HG03039 (cell line): ENCODE measurements around the gene NCF2.

ENCODE experiments used
- ATAC-seq: cut with Tn5 transposase; IDR thresholded peaks from one replicate; pipeline ENCODE4 v1.9.1; 2021; ENCODE audit warnings: mild to moderate bottlenecking, moderate library complexity; ENCODE audit not compliant: unreplicated experiment

The NCF2 gene

DNA sequence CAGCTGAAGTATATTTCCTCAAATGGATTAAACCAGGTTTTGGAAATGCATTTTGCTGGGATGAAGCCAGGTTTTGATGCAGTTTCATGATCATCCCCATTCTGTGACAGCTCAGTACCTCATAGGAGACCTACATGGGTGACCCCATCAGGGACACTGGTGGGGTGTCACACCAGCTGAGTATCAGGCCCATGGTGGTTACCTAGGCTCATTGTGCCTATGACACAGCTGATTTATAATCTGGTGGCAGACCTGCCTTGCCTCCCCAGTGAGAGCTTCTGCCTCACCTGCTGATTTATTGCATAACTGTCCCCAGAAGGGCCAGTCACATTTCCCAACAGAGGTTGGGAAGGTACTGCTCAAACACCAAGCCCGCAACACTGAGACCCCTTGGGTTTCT, 3.8 kb downstream of the NCF2 start:
- ATAC-seq = no peak

DNA sequence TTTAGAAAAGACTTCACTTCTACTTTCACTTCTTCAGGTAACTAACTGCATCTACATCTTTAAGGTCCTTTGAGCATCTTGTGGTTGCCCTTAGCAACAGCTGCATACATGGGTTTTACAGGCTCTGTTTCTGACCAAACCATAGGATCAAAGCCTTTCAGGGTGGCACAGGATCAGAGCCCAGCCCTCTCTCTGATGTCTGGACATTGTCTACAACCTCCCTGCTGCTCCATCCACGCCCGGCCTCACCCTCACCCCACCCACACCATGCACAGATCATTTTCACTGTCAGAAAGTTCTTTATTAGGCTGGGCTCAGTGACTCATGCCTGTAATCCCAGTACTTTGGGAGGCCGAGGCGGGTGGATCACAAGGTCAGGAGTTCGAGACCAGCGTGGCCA, 5.2 kb downstream of the NCF2 start:
- no peak for ATAC-seq

DNA sequence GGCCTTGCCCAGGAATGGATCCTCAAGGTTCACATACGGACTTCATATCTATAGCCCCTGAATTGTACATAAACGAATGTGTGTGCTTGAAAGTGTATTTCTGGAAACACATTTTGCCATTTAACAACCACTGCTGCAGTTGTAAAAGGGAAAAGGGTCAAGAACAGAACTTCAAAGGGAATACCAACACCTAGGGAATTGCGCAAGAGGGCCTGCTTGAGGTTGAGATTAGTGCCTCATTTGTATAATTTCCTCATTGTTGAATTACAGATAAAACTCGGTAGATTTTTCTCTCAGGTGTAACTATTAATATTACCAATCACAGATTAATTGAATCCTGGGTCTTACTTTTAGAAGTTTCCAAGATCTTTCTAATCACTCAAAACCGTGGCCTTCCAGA, 6.1 kb downstream of the NCF2 start:
- no peak for ATAC-seq

DNA sequence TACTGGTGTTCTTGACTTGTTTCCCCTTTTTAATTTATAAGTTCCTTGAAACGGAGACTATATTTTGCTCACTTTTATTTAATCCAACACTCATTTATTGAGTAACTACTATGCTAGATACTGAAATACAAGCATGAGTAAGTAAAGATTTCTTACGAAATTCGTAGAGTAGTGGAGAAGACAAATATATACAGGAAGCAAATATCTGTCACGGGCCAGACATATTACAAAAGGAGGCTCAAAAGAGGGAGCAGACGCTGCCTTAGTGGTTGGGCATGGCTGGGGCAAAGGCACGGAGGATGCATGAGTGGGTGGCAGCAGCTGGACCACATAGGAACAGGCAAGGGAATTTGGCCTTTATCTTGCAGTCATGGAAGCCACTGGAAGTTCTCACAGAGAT, 6.8 kb downstream of the NCF2 start:
- no peak for ATAC-seq

DNA sequence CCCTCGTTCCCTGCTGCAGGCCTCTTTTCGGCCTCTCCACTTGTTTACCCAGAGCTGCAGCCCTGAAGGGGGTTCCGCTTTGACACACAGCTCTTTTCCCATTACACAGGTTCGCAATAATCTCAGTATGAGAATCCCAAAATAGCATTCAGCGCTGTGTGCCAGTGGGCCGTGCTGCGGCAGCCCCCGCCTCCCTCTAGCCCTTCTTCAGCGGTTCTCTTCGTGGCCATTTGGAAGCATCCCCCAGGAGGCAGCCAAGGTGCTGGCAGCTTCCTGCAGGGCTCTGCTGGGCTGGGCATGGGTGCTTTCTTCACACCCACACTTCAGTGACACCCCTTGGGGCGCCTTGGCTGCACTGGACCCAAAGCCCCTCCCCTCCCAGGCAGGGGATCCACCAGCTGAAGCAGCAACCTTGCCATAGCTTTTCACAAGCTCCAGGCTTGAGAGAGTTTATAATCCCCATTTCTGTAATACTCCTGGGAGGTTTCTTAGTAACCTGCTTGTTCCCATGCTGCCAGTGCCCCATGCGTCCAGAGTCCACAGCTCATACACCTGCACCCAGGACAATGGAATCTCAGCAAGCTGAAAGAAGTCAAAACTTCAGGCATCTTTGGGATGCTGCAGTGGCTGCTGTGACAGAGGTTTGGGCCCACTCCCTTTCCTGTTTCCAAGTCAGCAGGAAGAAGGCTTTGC, 8.1 kb downstream of the NCF2 start:
- ATAC-seq = no peak

DNA sequence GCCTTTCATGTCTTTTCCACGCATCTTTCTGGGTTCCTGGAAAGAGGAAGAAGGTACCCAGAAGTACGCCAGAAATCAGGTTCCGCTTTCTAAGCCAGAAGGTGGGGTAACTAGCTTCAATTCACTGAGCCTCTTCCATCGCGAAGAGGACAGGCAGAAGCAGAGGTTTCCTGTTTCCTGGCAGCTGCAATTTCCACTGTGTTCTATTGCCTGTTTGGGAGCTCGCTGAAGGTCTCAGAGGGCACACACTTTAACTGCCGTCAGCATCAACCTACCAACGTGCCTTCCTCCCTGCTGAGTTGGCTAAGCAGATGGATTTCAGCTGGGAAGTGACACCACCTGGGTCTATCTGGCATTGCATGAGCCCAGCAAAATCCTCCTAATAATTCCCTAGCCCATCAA, 10.0 kb downstream of the NCF2 start:
- no peak for ATAC-seq

DNA sequence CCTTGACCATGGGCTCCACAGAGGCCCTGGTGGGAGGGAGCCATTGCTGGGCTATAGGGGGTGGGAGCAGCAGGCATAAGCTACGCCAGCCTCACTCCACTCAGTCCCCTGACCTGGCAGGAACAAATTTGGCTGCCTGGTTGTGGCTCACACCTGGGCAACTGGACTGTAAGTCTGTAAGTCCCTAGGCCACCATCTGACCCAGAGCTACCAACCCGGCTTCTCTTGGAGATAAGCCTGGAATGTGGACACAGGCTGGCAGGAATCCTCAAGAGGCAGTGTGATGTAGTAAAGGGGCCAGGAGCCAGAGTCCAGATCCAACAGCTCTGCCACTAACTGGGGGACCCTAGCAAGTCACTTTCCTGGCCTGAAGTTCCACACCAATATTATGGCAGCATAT, 11.4 kb downstream of the NCF2 start:
- ATAC-seq = no peak

DNA sequence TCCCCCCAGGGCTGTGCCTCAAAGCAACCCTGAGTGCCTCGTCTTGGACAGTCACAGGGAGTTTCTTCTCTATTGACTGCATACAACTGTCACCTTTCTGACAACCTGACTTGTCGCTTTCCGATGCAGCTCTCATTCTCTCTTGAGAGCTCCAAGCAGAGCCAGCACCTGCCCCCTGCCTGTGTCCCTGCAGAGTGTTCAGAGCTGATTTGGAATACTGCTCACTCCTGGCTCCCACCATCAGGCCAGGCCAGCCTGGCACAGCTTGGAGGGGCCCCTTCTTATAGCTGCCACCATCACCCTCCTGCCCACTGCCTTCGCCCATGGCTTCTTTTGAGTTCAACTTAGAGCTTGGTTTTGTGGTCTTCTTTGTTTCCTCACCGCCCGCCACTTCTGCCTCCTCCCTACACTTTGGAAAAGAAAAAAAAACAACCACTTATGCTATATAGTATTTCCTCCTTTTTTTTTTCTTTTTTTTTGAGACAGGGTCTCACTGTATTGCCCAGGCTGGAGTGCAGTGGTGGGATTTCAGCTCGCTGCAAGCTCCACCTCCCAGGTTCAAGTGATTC, 12.3 kb downstream of the NCF2 start:
- ATAC-seq = no peak

DNA sequence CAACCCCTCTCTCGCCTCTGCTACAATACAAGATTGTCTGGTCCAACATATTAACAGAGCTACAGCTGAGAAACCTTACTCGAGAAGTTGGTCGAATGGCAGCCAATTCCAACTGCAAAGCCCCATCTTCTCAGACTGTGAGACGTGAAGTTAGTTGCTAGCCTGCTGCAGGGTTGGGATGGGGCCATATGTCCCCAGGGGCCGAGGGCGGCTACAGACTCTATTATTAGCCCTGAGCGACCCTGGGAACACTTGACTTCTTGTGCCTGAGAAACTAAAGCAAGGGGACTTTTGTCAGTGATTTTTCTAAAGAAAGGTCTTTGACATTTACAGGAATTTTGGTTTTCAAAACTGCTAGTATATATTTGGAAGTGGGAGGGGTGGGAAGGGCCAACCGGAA, 13.7 kb downstream of the NCF2 start:
- ATAC-seq = no peak

DNA sequence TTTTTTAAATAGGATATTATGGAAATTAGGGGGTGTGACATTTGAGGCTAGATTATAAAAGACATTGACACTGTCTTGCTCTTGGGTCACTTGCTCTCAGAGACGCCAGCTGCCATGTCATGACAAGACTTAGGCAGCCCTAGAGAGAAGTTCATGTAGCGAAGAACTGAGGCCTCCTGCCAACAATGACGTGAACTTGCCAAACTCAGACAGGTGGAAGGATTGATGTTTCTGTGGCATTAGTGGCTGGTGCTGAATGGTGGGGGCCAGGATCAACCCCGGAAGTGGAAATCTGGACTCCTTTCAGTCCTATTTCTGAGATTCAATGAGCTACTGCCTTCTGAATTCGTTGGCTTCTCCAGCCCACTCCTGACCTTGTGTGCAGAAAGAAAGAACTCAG, 14.7 kb downstream of the NCF2 start:
- ATAC-seq = no peak

DNA sequence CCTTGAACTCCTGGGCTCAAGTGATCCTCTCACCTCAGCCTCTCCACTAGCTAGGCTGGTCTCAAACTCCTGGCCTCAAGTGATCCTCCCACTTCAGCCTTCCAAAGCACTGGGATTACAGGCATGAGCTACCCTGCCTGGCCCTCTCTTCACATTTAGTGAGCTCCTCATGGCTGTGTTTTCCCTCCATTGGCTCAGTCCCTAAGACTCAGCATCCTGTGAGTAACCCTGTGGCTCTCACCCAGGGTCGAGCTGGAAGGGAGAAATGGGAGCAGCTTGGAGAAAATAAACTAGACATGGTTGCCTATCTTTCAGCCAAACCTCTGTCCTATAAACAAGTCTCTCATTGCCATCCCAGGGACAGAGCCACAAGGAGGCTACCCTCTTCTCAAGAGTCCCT, 17.5 kb downstream of the NCF2 start:
- no peak for ATAC-seq

DNA sequence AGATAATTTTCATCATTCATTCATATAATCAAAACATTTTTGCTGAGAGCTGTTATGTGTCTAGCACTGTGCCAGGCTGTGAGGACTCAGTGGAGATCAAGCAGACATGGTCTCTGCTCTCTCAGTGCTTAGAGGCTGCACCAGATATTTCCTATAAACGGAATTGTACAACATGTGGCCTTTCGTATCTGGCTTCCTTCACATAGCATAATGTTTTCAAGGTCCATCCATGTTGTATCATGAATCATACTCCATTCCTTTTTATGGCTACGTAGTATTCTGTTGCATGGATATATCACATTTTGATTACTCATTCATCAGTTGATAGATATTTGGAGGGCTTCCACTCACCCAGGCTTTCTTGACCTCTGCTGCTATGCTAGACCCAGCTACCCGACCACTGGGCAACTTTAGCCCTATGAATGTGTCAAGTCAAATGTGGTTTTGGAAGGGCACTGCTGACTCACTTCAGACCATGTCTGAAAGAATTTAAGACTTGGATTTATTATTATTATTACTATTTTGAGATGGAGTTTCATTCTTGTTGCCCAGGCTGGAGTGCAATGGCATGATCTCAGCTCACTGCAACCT, 18.5 kb downstream of the NCF2 start:
- no peak for ATAC-seq

DNA sequence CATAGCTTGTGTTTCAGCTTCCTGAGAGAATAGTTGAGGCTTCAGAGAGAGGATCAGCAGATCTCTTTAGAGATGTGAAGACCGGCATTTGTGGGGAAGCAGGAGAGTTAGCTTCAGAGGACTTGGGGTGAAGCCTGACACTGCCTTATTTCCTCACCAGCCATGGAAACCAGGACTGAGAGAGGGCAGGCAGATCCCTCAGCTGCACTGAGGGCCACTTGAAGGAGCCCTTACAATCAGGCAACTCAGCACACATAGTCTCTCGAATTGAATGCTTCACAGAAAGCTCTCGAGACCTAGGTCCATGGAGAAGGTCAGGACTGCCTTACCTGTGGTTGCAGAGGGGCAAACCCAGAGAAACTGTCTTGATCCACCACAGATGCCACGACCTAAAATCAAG, 19.8 kb downstream of the NCF2 start:
- no peak for ATAC-seq

DNA sequence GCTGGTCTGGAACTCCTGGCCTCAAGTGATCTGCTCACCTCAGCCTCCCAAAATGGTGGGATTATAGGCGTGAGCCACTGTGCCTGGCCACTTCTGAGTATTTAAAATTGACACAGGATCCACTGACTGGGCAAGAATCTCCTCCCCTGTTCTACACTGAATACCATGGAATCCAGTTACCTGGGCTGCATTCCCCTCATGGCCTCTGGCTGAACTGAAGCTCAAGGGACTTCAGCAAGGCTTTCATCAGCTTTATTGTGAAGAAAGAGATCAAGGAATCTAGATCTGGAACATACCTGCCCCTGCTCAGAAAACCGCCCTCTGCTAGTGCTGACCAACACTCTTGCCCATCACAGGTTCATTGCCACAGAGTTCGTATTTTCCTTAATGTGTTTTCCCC, 20.5 kb downstream of the NCF2 start:
- ATAC-seq = no peak

DNA sequence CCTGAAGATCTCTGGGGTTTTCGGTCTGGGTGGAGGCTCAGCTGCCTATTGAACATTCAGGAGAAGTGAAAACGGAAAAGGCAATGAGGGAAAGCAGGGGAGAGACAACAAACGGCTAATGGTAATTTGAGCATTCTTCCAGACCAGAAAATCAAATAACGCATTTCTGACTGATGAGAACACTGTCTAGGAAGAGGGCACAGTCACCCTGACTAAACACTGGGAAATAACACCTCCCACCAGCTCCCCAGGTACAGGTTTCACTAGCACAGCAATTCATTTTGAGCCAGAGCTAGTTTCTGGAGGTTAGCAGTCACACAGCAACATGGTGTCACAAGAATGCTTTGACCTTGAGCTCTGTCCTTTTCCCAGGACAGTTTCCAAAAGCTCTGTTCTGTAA, 21.1 kb downstream of the NCF2 start:
- ATAC-seq = no peak

DNA sequence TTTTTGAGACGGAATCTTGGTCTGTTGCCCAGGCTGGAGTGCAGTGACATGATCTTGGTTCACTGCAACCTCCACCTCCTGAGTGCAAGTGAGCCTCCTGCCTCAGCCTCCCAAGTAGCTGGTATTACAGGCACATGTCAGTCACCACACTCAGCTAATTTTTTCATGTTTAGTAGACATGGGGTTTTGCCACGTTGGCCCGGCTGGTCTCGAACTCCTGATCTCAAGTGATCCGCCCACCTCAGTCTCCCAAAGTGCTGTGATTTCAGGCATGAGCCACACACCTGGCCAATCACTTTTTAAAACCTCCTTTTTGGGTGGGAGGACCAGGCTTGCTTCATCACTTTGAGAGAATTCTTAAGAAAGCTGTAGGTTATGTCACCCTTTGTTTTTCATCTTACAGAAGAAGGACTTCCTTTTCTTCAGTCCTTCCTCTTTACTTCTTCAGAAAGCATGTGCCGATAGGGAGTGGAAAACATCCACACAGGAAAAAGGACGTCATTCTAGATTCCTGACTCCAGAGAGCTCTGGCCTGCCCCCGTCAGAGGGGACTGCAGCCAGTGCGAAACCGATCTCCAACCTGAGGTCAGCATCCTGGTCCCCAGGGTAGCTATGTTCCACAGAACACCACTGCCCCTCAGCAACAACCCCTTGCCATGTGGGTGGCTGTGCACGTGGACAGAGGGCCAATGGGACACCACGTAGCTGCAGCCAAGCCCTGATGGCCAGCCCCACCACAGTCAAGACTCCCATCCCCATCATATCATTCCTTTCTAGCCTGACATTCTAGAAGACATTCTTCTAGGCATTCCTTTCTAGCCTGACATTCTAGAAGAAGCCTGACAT, 21.9 kb downstream of the NCF2 start:
- ATAC-seq = no peak

DNA sequence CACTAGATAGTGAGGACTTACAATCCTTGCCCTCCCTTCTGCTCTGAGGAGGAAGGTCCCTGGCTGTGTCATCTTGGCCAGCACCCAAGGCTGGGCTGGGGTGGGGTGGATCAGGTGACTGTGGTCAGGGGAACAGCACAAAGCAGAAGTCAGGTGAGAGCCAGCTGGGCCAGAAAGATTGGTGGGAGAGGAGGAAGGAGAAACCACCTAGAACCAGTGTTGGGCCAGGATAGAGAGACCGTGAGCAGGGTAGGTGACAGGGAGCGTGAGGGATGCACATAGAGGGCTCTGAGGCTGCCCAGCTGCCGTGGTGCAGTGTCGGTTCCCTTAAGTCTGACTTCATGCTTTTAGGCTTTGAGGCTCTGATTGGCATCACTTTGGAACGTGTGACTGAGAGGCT, 22.7 kb downstream of the NCF2 start:
- ATAC-seq = no peak

DNA sequence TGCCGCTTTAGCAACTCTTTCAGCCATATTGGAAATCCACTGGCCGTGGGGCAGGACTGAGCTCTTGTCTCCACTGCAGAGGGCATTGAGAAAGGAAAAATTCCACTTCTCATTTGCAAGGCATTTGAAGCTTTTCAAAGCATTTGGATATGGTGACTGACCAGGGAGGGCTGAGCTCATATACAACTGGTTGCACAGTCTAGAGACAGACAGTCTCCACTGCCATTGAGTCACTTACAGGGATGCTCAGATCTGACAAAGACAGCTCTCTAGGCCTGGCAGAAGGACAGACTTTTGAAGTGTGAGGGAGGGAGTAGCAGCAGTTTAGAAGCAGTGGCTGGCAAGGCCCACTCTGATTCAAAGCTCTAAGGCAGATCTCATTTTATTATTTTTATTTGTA, 24.2 kb downstream of the NCF2 start:
- no peak for ATAC-seq

DNA sequence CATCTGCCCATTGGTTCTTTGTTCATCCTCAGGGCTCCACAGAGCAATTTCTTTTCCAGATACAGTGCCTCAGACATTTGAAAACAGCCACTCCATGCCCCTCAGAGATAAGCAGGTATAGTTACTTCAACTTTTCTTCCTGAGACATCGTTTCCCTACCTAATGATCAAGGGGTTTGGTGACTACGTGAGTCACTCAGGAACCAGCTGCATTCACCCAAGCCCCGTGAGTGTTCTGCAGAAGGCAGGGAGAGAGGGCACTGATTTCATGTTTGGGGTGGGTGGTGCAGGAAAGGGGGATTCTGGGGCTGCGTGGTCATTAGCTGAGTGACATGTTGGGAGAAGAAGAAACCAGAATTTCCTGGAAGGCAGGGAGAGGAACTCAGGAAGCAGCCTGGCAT, 25.0 kb downstream of the NCF2 start:
- ATAC-seq = no peak

DNA sequence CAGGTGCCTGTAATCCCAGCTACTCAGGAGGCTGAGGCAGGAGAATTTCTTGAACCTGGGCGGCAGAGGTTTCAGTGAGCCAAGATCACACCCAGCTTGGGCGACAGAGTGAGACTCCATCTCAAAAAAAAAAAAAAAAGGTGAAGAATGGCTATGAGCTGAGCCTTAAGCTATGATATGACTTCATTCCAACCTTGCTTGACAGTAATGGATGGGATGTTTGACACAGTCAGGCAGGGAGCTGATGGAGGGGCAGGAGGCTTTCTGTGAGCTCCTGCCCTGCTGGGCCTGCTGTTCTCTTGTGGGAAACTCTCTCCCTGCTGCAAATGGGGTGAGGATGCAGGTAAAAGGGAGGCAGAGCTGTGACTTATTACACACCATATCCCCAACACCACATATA, 27.6 kb downstream of the NCF2 start:
- no peak for ATAC-seq

DNA sequence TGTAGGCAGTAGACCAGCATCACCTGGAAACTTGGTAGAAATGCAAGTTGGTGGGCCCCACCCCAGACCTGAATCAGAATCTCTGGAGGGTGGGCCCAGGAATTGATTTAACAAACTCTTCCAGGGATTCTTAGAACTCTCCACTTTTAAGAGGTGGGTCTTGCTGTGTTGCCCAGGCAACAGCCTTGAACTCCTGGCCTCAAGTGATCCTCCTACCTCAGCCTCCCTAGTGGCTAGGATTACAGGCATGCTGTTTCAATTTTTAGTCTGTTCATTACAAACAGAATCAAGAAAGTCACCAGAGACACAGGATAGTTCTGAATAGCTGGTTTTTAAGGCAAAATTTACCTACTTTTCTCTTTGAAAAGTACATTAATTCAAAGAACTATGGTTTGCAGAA, 31.2 kb downstream of the NCF2 start:
- ATAC-seq = no peak

DNA sequence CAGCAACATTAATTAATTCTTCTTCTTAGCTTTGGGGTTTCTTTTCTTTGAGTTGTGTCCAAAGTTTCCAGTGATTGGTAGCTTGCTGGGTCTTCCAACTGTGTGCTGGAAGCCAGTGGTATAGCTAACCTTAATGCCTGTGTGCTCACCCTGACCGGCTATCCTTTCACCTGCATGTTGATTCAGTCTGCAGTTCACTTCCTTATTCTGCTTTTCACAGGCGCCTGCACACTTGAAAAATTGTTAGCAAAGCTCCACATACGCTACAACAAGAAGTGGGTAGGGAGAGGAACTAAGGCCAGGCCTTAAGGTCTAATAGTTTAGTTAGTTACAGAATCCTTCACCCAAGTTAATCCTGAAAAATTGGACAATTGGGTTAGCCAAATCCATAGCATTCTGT, 35.7 kb downstream of the NCF2 start:
- no peak for ATAC-seq
